IMR-90 (cell line): Measurements from ENCODE around the gene AHSG. TPM values are rescaled to one million over a fixed set of nuclear protein-coding genes. Genes with fewer than 3 reads are reported as not detected.

Source experiments
- ATAC-seq: fragments of 200-7000 bp; cut with Tn5 transposase; 2 replicates; pipeline ENCODE4 v1.9.1; 2020; ENCODE audit warnings: low read depth, mild to moderate bottlenecking, moderate library complexity
- BruUV-seq: library from RNA; stranded (reverse); fragments of 400-500 nt; replicated peaks from 2 replicates; lab custom pipeline; 2021; lab: Mats Ljungman, UMichigan
- CTCF ChIA-PET: fragments of 300-600 bp; formaldehyde crosslinking; extraction: SDS; loops from one replicate; lab custom pipeline; 2021; ENCODE audit warnings: antibody characterized with exemption; lab: Yijun Ruan, JAX
- POLR2A ChIA-PET: fragments of 300-600 bp; sonication (Branson Sonifier 250); formaldehyde crosslinking; loops from one replicate; lab custom pipeline; 2022; ENCODE audit warnings: antibody characterized with exemption; ENCODE audit not compliant: unreplicated experiment; lab: Charles Lee
- DNase-seq: peaks from one replicate; pipeline ENCODE4 v3.0.0; 2013
- H2AFZ ChIP-seq: replicated peaks from 2 replicates; pipeline ENCODE3; 2013; ENCODE audit warnings: low read length, mild to moderate bottlenecking; ENCODE audit not compliant: poor library complexity
- H2AK5ac ChIP-seq: 2 replicates; pipeline ENCODE4 v1.6.1; 2013; ENCODE audit warnings: low read depth, low read length, inconsistent platforms
- H2AK9ac ChIP-seq: replicated peaks from 2 replicates; pipeline ENCODE3; 2013; ENCODE audit warnings: mild to moderate bottlenecking, low read depth, low read length, moderate library complexity; ENCODE audit not compliant: poor library complexity
- H2BK120ac ChIP-seq: 2 replicates; pipeline ENCODE4 v1.6.1; 2013; ENCODE audit warnings: low read depth, low read length, inconsistent platforms
- H2BK15ac ChIP-seq: 3 replicates; pipeline ENCODE4 v1.6.1; 2013; ENCODE audit warnings: low read depth, low read length, inconsistent platforms
- H2BK20ac ChIP-seq: 2 replicates; pipeline ENCODE4 v1.6.1; 2013; ENCODE audit warnings: low read depth, mild to moderate bottlenecking, inconsistent platforms, low read length, moderate library complexity
- H2BK5ac ChIP-seq: 2 replicates; pipeline ENCODE4 v1.6.1; 2013; ENCODE audit warnings: mild to moderate bottlenecking, low read depth, low read length, inconsistent platforms; ENCODE audit not compliant: poor library complexity, severe bottlenecking
- H3K14ac ChIP-seq: replicated peaks from 2 replicates; pipeline ENCODE4 v1.6.1; 2013; ENCODE audit warnings: low read depth, low read length, inconsistent platforms
- H3K18ac ChIP-seq: 2 replicates; pipeline ENCODE4 v1.6.1; 2013; ENCODE audit warnings: low read depth, low read length, control low read depth
- H3K23ac ChIP-seq: 2 replicates; pipeline ENCODE4 v1.6.1; 2013; ENCODE audit warnings: low read depth, low read length, inconsistent platforms
- H3K27ac ChIP-seq: 2 replicates; pipeline ENCODE4 v1.5.1; 2013; ENCODE audit warnings: mild to moderate bottlenecking, control low read depth, low read length; ENCODE audit not compliant: insufficient read depth
- H3K27me3 ChIP-seq: 2 replicates; pipeline ENCODE4 v1.6.1; 2013; ENCODE audit warnings: low read length; ENCODE audit not compliant: control insufficient read depth, insufficient read depth
- H3K36me3 ChIP-seq: 2 replicates; pipeline ENCODE4 v1.6.1; 2013; ENCODE audit warnings: low read length, mixed read lengths; ENCODE audit not compliant: control insufficient read depth, insufficient read depth
- H3K4ac ChIP-seq: 2 replicates; pipeline ENCODE4 v1.6.1; 2013; ENCODE audit warnings: low read depth, low read length, inconsistent platforms
- H3K4me1 ChIP-seq: 2 replicates; pipeline ENCODE4 v1.6.1; 2013; ENCODE audit warnings: low read length, mixed read lengths; ENCODE audit not compliant: control insufficient read depth, insufficient read depth
- H3K4me2 ChIP-seq: 2 replicates; pipeline ENCODE4 v1.6.1; 2013; ENCODE audit warnings: low read depth, mild to moderate bottlenecking, control low read depth, low read length, moderate library complexity
- H3K4me3 ChIP-seq: 2 replicates; pipeline ENCODE4 v1.5.1; 2013; ENCODE audit warnings: low read depth, mild to moderate bottlenecking, control low read depth, low read length, moderate library complexity; ENCODE audit not compliant: insufficient read depth
- H3K56ac ChIP-seq: 2 replicates; pipeline ENCODE4 v1.6.1; 2013; ENCODE audit warnings: low read length, inconsistent platforms; ENCODE audit not compliant: insufficient read depth; ENCODE audit errors: extremely low read depth
- H3K79me1 ChIP-seq, 2 experiments: 2 replicates each; pipeline ENCODE4 v1.6.1; 2013; ENCODE audit warnings: low read length in 2 of 2, inconsistent platforms in 1 of 2, low read depth in 1 of 2
- H3K9ac ChIP-seq: 2 replicates; pipeline ENCODE4 v1.6.1; 2013; ENCODE audit warnings: low read depth, low read length, control low read depth
- H3K9me1 ChIP-seq: 2 replicates; pipeline ENCODE4 v1.6.1; 2013; ENCODE audit warnings: low read length, inconsistent platforms; ENCODE audit not compliant: insufficient read depth
- H3K9me3 ChIP-seq: 2 replicates; pipeline ENCODE4 v1.6.1; 2013; ENCODE audit warnings: low read length; ENCODE audit not compliant: control insufficient read depth, insufficient read depth
- H4K20me1 ChIP-seq: 2 replicates; pipeline ENCODE4 v1.6.1; 2013; ENCODE audit warnings: low read length, inconsistent platforms; ENCODE audit not compliant: insufficient read depth
- H4K5ac ChIP-seq: 2 replicates; pipeline ENCODE4 v1.6.1; 2013; ENCODE audit warnings: mild to moderate bottlenecking, low read depth, low read length, control low read depth
- H4K8ac ChIP-seq, 2 experiments: 2 replicates each; pipeline ENCODE4 v1.6.1; 2013; ENCODE audit warnings: low read depth in 2 of 2, low read length in 2 of 2, control low read depth in 1 of 2, inconsistent platforms in 1 of 2
- H4K91ac ChIP-seq: 2 replicates; pipeline ENCODE4 v1.6.1; 2013; ENCODE audit warnings: low read depth, low read length, inconsistent platforms; ENCODE audit not compliant: insufficient read depth
- CTCF ChIP-seq: conservative IDR thresholded peaks from 2 replicates; pipeline ENCODE4 v1.5.1; 2012; ENCODE audit warnings: mild to moderate bottlenecking, low read depth, low read length, improper control_type of control experiment
- MAFK ChIP-seq: IDR thresholded peaks from 2 replicates; pipeline ENCODE4 v1.6.1; 2012; ENCODE audit warnings: low read depth, low read length, improper control_type of control experiment
- MXI1 ChIP-seq: IDR thresholded peaks from 2 replicates; pipeline ENCODE4 v1.6.1; 2012; ENCODE audit warnings: low read depth, mild to moderate bottlenecking, low read length, moderate library complexity, borderline replicate concordance
- NFE2L2 ChIP-seq: fragments of 150-350 bp; IDR thresholded peaks from 2 replicates; pipeline ENCODE4 v1.6.1; 2016; ENCODE audit warnings: low read depth, mild to moderate bottlenecking, low read length
- SMC3 ChIP-seq: fragments of 150-350 bp; IDR thresholded peaks from 2 replicates; pipeline ENCODE4 v1.6.1; 2016; ENCODE audit warnings: low read depth, mild to moderate bottlenecking, antibody characterized with exemption, low read length, moderate library complexity
- dilution Hi-C: fragments of 300-500 bp; cut with HindIII; formaldehyde crosslinking; loops from one replicate; pipeline ENCODE4 v1.14.3; 2018; ENCODE audit warnings: low sequenced_read_pairs; ENCODE audit not compliant: unreplicated experiment
- in situ Hi-C: fragments of 300-500 bp; cut with MboI; formaldehyde crosslinking; loops from 3 replicates; pipeline ENCODE4 v1.14.3; 2019; ENCODE audit warnings: low sequenced_read_pairs, inconsistent platforms, mixed read lengths
- intact Hi-C: fragments of 100-400 bp; cut with micrococcal nuclease; formaldehyde crosslinking; loops from 2 replicates; pipeline ENCODE4 v1.10.0; 2022
- microRNA-seq, 2 experiments: library from miRNA; stranded (forward) in 1 of 2; unstranded in 1 of 2; fragments of 10-50 nt in 1 of 2; fragments of <30 nt in 1 of 2; gene quantifications in 1 of 2; microRNA quantifications in 1 of 2; one replicate each; pipeline versions ENCODE3 to v1.1.0; 2013 to 2020; ENCODE audit not compliant: insufficient read depth in 1 of 2, insufficient read length in 1 of 2, unreplicated experiment in 1 of 2
- polyA plus RNA-seq, 3 experiments: library from polyadenylated mRNA; depleted of rRNA; stranded (reverse); fragments of >200 nt; gene quantifications; 2 replicates each; pipeline ENCODE4 v1.2.3, GENCODE V29; 2012; ENCODE audit warnings: low replicate concordance in 1 of 3
- small RNA-seq, 5 experiments: library from RNA; depleted of rRNA; stranded (forward); fragments of <200 nt; gene quantifications; one replicate each; pipeline ENCODE3, GENCODE V24; 2012
- total RNA-seq: library from RNA; depleted of rRNA; stranded (reverse); fragments of >200 nt; gene quantifications from 2 replicates; pipeline ENCODE4 v1.2.3, GENCODE V29; 2012; rRNA removed
- TF ChIP-seq, protein P1 (sequence below): fragments of 150-350 bp; IDR thresholded peaks from 2 replicates; pipeline ENCODE4 v1.6.1; 2016; ENCODE audit warnings: low read depth, mild to moderate bottlenecking, low read length, moderate library complexity, borderline replicate concordance

Gene AHSG
- total and polyA plus RNA-seq, 2 of the 4 experiments (the other 2 are of a cell fraction) = not detected

GRCh38 chr3:186670155-186670554, 57.3 kb downstream of the AHSG start:
- Histone ChIP-seq H3K18ac (no peak overlapping the region), H3K56ac (no peak overlapping the region), H3K27ac (no peak overlapping the region), H3K4me2 (no peak overlapping the region), H4K5ac (no peak overlapping the region), H3K36me3 (no peaks in the 10 kb centered on the region), H3K27me3 (peaks cover 15% of the 10 kb centered on the region; the same call in 1 of the 2 replicates), H4K20me1 (no peaks in the 10 kb centered on the region), H3K9me3 (no peaks in the 10 kb centered on the region), H2BK120ac (no peak overlapping the region), H4K8ac (no peak overlapping the region), H3K4ac (no peak overlapping the region), H3K14ac (no peak overlapping the region), H3K79me1 (no peaks in the 10 kb centered on the region), H2AK5ac (no peak overlapping the region), H3K4me1 (no peaks in the 10 kb centered on the region), H3K9me1 (no peaks in the 10 kb centered on the region), H2AFZ (no peak overlapping the region), H2BK20ac (no peak overlapping the region), H2BK15ac (no peak overlapping the region), H2AK9ac (no peak overlapping the region), H4K91ac (no peak overlapping the region), H2BK5ac (no peak overlapping the region), H3K4me3 (no peak overlapping the region), H3K23ac (no peak overlapping the region), H3K9ac (no peak overlapping the region)
- DNase-seq = no peak
- ATAC-seq = no peak
- intact Hi-C loops = no loop called here
- no TSS peak for BruUV-seq
- ChIA-PET POLR2A (no interaction called here), CTCF (interaction anchor here (0.6 kb wide), 1 partner anchor 29 kb away, joined by 4 read pairs; no protein-coding TSS in a partner anchor)
- in situ Hi-C loops = no loop called here
- no peak for TF ChIP-seq MAFK
- TF ChIP-seq, protein P1, sequence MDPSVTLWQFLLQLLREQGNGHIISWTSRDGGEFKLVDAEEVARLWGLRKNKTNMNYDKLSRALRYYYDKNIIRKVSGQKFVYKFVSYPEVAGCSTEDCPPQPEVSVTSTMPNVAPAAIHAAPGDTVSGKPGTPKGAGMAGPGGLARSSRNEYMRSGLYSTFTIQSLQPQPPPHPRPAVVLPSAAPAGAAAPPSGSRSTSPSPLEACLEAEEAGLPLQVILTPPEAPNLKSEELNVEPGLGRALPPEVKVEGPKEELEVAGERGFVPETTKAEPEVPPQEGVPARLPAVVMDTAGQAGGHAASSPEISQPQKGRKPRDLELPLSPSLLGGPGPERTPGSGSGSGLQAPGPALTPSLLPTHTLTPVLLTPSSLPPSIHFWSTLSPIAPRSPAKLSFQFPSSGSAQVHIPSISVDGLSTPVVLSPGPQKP = no peak
- TF ChIP-seq CTCF = no peak
- TF ChIP-seq NFE2L2 = no peak
- no peak for TF ChIP-seq MXI1
- TF ChIP-seq SMC3 = no peak
- dilution Hi-C loops = no loop called here

Small RNA genes within 50 kb of the gene (microRNA-seq; reads per million reads assigned to microRNA genes)
- not detected for gene RF00017 (ENCODE audit: insufficient read depth, insufficient read length)

Small RNA genes within 50 kb of the gene (small RNA-seq; reads per million reads assigned to genes)
- gene RF00017 = 0 reads per million in 5 experiments

Other genes starting within 250 kb of the AHSG start
- 0.36 and 0.56 TPM in 2 replicates for gene CRYGS, start 68.7 kb upstream of the AHSG start, total RNA-seq
- 2.1 TPM in 2 replicates for gene CRYGS, start 68.7 kb upstream of the AHSG start, polyA plus RNA-seq (2012; rRNA removed)
- 17.8 and 19.7 TPM in 2 replicates for gene TBCCD1, start 45.7 kb upstream of the AHSG start, total RNA-seq
- 6.5 and 7.9 TPM in 2 replicates for gene TBCCD1, start 45.7 kb upstream of the AHSG start, polyA plus RNA-seq (2012; rRNA removed)
- 27.4 and 62.8 TPM in 2 replicates for gene DNAJB11, start 42.3 kb upstream of the AHSG start, total RNA-seq
- 42.4 and 48.6 TPM in 2 replicates for gene DNAJB11, start 42.3 kb upstream of the AHSG start, polyA plus RNA-seq (2012; rRNA removed)
- gene FETUB, start 27.3 kb downstream of the AHSG start, total RNA-seq = not detected in 2 replicates
- not detected in 2 replicates for gene FETUB, start 27.3 kb downstream of the AHSG start, polyA plus RNA-seq (2012; rRNA removed)
- not detected in 2 replicates for gene HRG, start 53.0 kb downstream of the AHSG start, total RNA-seq
- not detected in 2 replicates for gene HRG, start 53.0 kb downstream of the AHSG start, polyA plus RNA-seq (2012; rRNA removed)
- not detected in 2 replicates for gene KNG1, start 104.3 kb downstream of the AHSG start, total RNA-seq
- not detected in 2 replicates for gene KNG1, start 104.3 kb downstream of the AHSG start, polyA plus RNA-seq (2012; rRNA removed)
- 310 and 449 TPM in 2 replicates for gene EIF4A2, start 170.5 kb downstream of the AHSG start, total RNA-seq
- 259 and 320 TPM in 2 replicates for gene EIF4A2, start 170.5 kb downstream of the AHSG start, polyA plus RNA-seq (2012; rRNA removed)
- gene RFC4, start 193.4 kb downstream of the AHSG start, total RNA-seq = 19.5 and 34.4 TPM in 2 replicates
- gene RFC4, start 193.4 kb downstream of the AHSG start, polyA plus RNA-seq (2012; rRNA removed) = 21.2 and 27.9 TPM in 2 replicates
- not detected in 2 replicates for gene ADIPOQ, start 229.7 kb downstream of the AHSG start, total RNA-seq
- gene ADIPOQ, start 229.7 kb downstream of the AHSG start, polyA plus RNA-seq (2012; rRNA removed) = not detected in 2 replicates